ENCODE data around the gene CCNY. TPM values are rescaled to one million over a fixed set of nuclear protein-coding genes. Genes with fewer than 3 reads are reported as not detected.

The CCNY gene
- total RNA-seq, 1 experiment from 2014 or later: 62.2 TPM

- TF ChIP-seq POLR2AphosphoS5 (IDR thresholded peaks at IDR 0.05; ENCODE audit: low read depth, low read length): no peak
- Histone ChIP-seq H3K4me1 (ENCODE audit: control insufficient read depth in 1 of 2, insufficient read depth in 2 of 2, low read length in 2 of 2) (peaks cover under 1 to 2% of the 10 kb centered on the region in 2 experiments; a peak in 2 of 4 replicates), H3K9ac (ENCODE audit: low read length) (no peak overlapping the region), H3K79me2 (ENCODE audit: insufficient read depth, low read length) (peaks cover 21% of the 10 kb centered on the region), H2AFZ (ENCODE audit: low read depth, low read length, poor library complexity, severe bottlenecking) (no peak overlapping the region), H4K20me1 (ENCODE audit: insufficient read depth) (no peaks in the 10 kb centered on the region), H3K4me2 (ENCODE audit: low read length) (no peak overlapping the region), H3K36me3 (ENCODE audit: control insufficient read depth in 1 of 2, insufficient read depth in 2 of 2, low read length in 2 of 2) (no peaks in the 10 kb centered on the region), H3K9me3 (ENCODE audit: control insufficient read depth in 1 of 2, insufficient read depth in 1 of 2, low read depth in 1 of 2, low read length in 2 of 2) (no peaks in the 10 kb centered on the region), H3K27me3 (ENCODE audit: insufficient read depth, low read length) (no peaks in the 10 kb centered on the region), H3K9me2 (ENCODE audit: insufficient read depth) (no peaks in the 10 kb centered on the region), H3K4me3 (replicated peaks in 1 of 2; ENCODE audit: low read depth in 1 of 2, low read length in 2 of 2) (no peak overlapping the region), H3K27ac (ENCODE audit: low read depth, low read length) (no peak overlapping the region)
- CTCF ChIA-PET: no interaction called here
- POLR2A ChIA-PET: no interaction called here
- DNase-seq (ENCODE audit: low read depth, low spot score) (no peak), ATAC-seq (no peak)
- no TSS peak for BruUV-seq (replicated peaks)
- RAD21 ChIA-PET (ENCODE audit: low non-redundant PET in 1 of 2, low total read pairs in 2 of 2, uncharacterized antibody in 2 of 2, unreplicated experiment in 2 of 2): no interaction called here
- intact Hi-C loops (cut with micrococcal nuclease): no loop called here
These were observed 151.2 kb downstream of the CCNY start for GRCh38 chr10:35487336-35488034.

GRCh38 chr10:35488228-35488627, 151.9 kb downstream of the CCNY start:
- Histone ChIP-seq H3K79me2 (ENCODE audit: insufficient read depth, low read length) (peaks cover 21% of the 10 kb centered on the region; the same call in 1 of the 2 replicates), H3K4me3 (replicated peaks in 1 of 2; ENCODE audit: low read depth in 1 of 2, low read length in 2 of 2) (no peak overlapping the region), H3K4me1 (ENCODE audit: control insufficient read depth in 1 of 2, insufficient read depth in 2 of 2, low read length in 2 of 2) (peaks cover 3 to 7% of the 10 kb centered on the region in 2 experiments; a peak in 2 of 4 replicates), H3K27ac (ENCODE audit: low read depth, low read length) (no peak overlapping the region), H3K9me2 (ENCODE audit: insufficient read depth) (no peaks in the 10 kb centered on the region), H3K9ac (ENCODE audit: low read length) (no peak overlapping the region), H2AFZ (ENCODE audit: low read depth, low read length, poor library complexity, severe bottlenecking) (no peak overlapping the region), H3K36me3 (ENCODE audit: control insufficient read depth in 1 of 2, insufficient read depth in 2 of 2, low read length in 2 of 2) (no peaks in the 10 kb centered on the region), H3K27me3 (ENCODE audit: insufficient read depth, low read length) (no peaks in the 10 kb centered on the region), H3K4me2 (ENCODE audit: low read length) (no peak overlapping the region), H3K9me3 (ENCODE audit: control insufficient read depth in 1 of 2, insufficient read depth in 1 of 2, low read depth in 1 of 2, low read length in 2 of 2) (no peaks in the 10 kb centered on the region), H4K20me1 (ENCODE audit: insufficient read depth) (no peaks in the 10 kb centered on the region)
- TF ChIP-seq EZH2 (IDR thresholded peaks at IDR 0.05): no peak
- TF ChIP-seq RAD21 (IDR thresholded peaks at IDR 0.05; ENCODE audit: low read depth): no peak
- no peak for TF ChIP-seq ZFX (IDR thresholded peaks at IDR 0.05)
- TF ChIP-seq SIN3A (IDR thresholded peaks at IDR 0.05; ENCODE audit: low read depth): no peak
- TF ChIP-seq ZNF274 (IDR thresholded peaks at IDR 0.05; ENCODE audit: low read depth, low read length): no peak
- no peak for TF ChIP-seq JUND (IDR thresholded peaks at IDR 0.05)
- no peak for TF ChIP-seq CBX3 (IDR thresholded peaks at IDR 0.05; ENCODE audit: low read depth)
- no peak for TF ChIP-seq POLR2A (IDR thresholded peaks at IDR 0.05; ENCODE audit: borderline replicate concordance, extremely low read depth, insufficient read depth, insufficient read length)
- TF ChIP-seq TCF7L2 (IDR thresholded peaks at IDR 0.05; ENCODE audit: borderline replicate concordance, extremely low read depth, insufficient read depth, insufficient read length): no peak
- no peak for TF ChIP-seq REST (IDR thresholded peaks at IDR 0.05; ENCODE audit: low read depth)
- no peak for TF ChIP-seq MAX (IDR thresholded peaks at IDR 0.05)
- no peak for TF ChIP-seq CTCF (IDR thresholded peaks at IDR 0.05 in 2 of 3, conservative IDR thresholded peaks at IDR 0.05 in 1 of 3; ENCODE audit: borderline replicate concordance in 1 of 3, insufficient read depth in 1 of 3, low read depth in 2 of 3, low read length in 2 of 3)
- TF ChIP-seq ATF3 (IDR thresholded peaks at IDR 0.05): no peak
- ChIA-PET RAD21 (ENCODE audit: low non-redundant PET in 1 of 2, low total read pairs in 2 of 2, uncharacterized antibody in 2 of 2, unreplicated experiment in 2 of 2) (no interaction called here), CTCF (no interaction called here), POLR2A (no interaction called here)
- BruUV-seq (replicated peaks): no TSS peak
- DNase-seq (ENCODE audit: low read depth, low spot score): no peak
- ATAC-seq: no peak
- intact Hi-C loops (cut with micrococcal nuclease): no loop called here

All from HCT116 (cell line).